HG02642 (cell line): ENCODE measurements around the gene WNK4.
"Not testable (repeated sequence)": the region's sequence is repeated elsewhere in the genome, so short reads cannot be mapped to it uniquely, and the experiment has no call there.

Experiments
- ATAC-seq: cut with Tn5 transposase; IDR thresholded peaks from one replicate; pipeline ENCODE4 v1.9.1; 2021; ENCODE audit warnings: mild to moderate bottlenecking; ENCODE audit not compliant: unreplicated experiment, poor library complexity

The WNK4 gene

GRCh38 chr17:42779936-42780850 lies at the start of gene WNK4:
Gene WNK4 (plus strand): TSS chr17:42780610. CDS start chr17:42780699, 89 bp downstream.
- ATAC-seq: no peak

DNA sequence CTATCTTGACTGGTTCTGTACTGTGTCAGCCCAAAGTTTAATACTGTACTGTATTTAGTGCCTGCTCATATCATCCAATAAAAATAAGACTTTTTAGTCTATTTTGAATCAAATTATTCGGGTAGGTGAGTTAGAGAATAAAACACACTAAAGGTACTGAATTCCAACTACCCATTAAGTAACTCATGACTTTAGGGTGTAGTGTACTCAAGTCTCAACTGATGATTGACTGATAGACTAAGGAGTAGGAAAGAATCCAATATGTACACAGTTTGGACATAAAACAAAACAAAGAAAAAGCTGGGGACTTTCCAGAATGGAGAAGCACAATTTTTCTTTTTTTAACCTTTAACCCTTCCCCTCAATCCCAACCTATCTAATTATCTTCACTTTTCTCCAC lies 39.7 kb upstream of the WNK4 start:
- no peak for ATAC-seq

DNA sequence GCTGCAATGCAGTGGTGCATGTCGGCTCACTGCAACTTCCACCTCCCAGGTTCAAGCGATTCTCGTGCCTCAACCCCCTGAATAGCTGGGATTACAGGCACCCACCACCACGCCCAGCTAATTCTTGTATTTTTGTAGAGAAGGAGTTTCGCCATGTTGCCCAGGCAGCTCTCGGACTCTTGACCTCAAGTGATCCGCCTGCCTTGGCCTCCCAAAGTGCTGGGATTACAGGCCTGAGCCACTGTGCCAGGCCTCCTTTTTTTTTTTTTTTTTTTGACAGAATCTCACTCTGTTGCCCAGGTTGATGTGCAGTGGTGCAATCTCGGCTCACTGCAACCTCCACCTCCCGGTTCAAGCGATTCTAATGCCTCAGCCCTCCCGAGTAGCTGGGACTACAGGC lies 37.5 kb upstream of the WNK4 start:
- ATAC-seq: not testable (repeated sequence)

- no peak for ATAC-seq
Measured at GRCh38 chr17:42743595-42744282, 36.7 kb upstream of the WNK4 start.

- ATAC-seq: peak; percentile 60
Measured at GRCh38 chr17:42744283-42744805, 36.1 kb upstream of the WNK4 start.

DNA sequence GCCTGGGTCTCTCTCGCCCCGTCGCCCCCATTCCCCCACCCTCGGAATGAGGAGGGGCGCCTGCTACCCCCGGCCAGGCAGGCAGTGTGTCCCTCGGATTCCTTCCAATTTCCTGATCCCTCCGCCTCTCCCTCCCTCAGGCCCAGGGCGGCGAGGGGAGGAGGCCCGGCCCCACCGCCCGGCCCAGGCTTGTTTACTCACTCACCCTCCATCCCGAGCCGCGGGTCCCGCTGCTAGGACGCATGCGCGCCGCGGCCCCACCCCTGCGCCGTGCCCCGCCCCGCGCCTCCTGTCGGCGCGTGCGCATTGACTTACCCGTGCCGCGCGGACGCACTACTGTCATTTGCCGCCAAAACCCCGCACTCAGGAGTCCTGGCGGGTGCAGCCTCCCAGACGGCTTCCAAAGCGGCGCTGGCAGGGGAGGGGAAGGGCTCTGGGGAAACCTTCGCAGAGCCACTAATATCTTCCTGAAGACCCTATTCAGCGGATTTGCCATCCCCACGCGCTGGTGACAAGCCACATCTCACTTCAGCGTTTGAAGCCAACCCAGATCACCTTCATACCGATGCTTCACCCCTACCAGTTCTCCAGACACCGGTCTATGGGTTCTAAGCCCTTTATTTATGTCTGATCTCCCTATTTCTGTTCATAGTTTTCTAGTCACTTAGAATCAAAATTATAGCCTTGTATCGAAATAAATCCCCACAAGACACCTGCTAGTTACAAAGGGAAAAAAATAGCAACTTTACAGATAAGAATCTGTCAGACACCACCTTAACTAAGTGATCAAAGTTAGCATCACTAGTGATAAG lies 35.4 kb upstream of the WNK4 start, which contains the start of gene EZH1:
Gene EZH1 (minus strand): TSS at position 235 of the 812 bp plus-strand sequence. CDS start 16,099 bp downstream, outside the sequence.
- ATAC-seq: peak; percentile 89

DNA sequence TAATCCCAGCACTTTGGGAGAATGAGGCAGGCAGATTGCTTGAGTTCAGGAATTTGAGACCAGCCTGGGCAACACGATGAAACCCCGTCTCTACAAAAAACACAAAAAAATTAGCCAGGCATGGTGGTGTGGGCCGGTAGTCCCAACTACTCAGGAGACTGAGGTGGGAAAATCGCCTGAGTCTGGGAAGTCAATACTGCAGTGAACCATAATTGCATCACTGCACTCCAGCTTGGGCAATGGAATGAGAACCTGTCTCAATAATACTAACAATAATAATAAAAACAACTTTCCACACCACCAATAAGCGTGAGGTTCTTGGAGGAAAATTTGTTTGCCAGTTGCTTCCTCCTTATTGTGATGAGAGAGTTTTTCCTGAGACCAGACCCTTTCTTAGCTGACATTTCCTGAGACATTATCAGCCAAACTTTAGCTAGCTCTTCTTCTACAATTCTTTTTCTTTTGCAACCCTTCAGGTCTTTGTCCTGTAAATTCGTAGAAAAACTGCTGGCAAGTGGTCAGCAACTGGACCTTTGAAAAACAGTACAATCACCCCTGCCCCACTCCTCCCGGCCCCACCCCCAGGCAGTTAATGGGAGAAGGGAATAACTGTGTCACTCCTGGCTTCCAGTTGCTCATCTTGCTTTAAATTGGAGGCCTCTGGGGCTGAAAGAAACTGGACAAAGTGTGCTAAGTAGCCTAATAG lies 32.1 kb upstream of the WNK4 start:
- no peak for ATAC-seq

- ATAC-seq: no peak
Measured at GRCh38 chr17:42748908-42749798, 31.3 kb upstream of the WNK4 start.

DNA sequence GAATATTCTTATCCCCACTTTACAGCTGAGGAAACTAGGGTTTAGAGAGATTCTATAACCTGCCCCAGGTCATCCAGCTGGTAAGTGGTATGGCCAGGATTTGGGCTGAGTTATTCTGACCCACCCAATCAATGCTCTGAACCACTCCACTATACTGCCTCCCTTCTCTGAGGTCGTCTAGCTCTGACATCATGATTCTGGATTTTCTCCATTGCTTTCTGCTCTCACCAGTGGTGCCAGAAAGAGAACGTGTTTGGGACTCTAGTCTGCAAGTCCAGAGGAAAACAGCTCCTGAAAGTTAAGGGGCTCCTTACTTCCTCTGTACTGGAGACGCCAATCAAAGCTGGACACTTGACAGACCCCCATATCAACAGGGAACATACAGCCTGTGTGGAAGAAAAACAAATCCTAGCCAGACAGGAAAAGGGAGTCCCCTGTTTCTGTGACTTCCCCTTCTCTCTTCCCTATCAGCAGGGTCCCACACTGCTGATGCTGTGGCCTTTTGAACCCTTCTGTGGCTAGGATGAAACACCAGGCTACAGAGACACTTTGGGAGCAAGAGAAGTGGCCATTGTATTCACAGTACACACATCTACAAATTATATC lies 29.6 kb upstream of the WNK4 start:
- ATAC-seq: no peak

DNA sequence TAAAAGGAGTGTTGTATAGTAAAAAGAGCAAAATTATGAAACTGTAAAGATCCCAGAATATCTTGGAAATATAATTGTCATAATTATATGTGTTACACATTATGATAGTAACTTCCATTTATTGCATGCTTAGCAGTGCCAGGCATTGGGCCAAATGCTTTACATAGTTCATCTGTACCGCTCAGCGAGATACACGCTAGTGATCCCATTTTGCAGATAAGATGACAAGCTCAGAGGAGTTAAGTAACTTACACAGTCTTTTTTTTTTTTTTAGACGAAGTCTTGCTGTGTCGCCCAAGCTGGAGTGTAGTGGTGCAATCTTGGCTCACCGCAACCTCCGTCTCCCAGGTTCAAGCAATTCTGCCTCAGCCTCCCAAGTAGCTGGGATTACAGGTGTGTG lies 28.8 kb upstream of the WNK4 start:
- ATAC-seq: no peak

DNA sequence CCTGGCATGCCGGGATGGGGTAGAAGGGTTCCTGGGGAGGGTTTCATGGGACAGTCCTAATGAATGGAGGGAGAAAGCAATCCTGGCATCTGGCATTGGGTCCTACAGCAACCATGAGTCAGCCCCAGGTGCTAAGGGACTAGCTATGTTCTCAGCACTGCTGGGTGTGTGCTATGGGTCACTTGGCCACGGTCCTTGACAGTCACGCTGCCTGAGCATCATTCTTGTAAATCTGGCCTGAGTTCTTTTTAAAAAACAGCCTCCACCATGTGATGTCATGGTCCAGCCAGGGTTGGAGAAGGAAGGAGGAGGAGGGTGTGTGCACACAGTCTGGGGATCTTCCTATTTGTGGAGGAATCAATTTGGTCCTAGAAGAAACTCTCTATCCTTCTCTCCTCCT lies 25.6 kb upstream of the WNK4 start:
- ATAC-seq: no peak

DNA sequence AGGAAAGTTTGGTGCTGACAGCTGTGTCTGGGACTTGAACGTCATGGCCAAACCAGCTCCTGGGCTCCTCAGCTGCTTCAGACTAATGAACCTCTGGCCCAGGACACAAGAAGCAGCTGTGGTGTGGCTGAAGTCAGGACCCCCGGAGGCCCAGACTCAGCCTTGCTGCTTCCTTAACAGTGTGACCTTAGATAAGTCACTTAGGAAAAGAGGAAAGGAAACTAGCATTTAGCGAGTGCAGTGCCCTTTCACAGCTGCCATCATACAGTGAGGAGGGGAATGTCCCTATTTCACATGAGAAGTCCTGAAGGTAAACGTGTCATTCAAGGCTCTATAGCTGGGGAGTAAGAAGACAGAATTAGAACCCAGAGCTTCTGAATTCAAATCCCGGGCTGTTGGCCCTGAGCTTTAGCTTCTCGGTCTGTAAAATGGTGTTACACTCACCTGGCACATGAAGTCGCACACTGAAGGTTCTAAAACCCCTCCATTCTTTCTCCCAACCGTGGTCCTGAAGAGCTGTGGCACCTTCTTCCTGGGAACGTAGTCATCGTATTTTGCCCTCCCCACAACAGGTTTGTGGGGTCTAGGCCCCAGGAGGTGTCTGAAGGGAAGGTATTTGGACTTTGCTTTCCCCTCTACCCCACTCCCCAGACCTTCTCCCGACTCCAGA lies 20.3 kb upstream of the WNK4 start:
- no peak for ATAC-seq

GRCh38 chr17:42760652-42761581 lies 19.5 kb upstream of the WNK4 start, which contains the start of gene RAMP2:
Gene RAMP2 (plus strand): TSS chr17:42761227. CDS start chr17:42761262, 35 bp downstream.
- ATAC-seq: no peak

GRCh38 chr17:42761638-42762037 lies 18.8 kb upstream of the WNK4 start:
- ATAC-seq: no peak

DNA sequence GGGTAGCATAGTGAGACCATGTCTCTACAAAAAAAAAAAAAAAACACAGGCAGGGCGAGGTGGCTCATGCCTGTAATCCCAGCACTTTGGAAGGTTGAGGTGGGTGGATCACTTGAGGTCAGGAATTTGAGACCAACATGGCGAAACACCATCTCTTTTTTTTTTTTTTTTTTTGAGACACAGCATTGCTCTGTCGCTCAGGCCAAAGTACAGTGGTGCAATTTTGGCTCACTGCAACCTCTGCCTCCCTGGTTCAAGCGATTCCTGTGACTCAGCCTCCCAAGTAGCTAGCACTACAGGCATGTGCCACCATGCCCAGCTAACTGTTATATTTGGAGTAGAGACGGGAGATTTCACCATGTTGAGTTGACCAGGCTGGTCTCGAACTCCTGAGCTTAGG lies 14.3 kb upstream of the WNK4 start:
- ATAC-seq: no peak

DNA sequence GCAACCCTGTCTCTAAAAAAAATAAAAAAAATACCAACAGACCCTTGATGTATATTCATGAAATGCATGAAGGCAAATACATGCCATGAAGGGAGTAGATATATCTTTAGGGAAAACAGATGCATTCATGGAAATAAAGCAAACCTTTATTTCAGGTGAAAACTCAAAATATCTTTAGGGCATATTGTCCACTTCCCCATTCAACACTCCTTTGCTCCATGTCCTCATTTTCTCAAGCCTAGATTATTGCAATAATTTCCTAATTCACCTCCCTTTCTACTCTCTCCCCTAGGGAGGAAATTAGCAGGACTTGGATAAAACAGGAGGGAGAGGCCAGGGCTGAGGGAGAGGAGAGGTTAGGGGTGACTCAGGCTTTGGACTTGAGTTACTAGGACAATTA lies 12.9 kb upstream of the WNK4 start:
- ATAC-seq: no peak

DNA sequence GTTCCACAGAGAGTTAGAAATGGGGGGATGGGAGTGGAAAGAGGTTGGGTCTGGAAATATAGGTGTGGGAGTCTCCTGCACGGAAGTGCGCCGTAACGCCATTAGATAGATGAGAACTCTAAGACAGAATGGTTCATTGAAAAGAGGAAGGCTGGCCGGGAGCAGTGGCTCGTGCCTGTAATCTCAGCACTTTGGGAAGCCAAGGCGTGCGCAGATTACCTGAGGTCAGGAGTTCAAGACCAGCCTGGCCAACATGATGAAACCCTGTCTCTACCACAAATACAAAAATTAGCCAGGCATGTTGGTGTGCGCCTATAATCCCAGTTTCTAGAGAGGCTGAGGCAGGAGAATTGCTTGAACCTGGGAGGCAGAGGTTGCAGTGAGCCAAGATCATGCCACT lies 12.4 kb upstream of the WNK4 start:
- ATAC-seq: not testable (repeated sequence)
